Left lobe of liver (tissue), 2 donors: ENCODE results near the gene TRIM46. TPM values are rescaled to one million over a fixed set of nuclear protein-coding genes. Genes with fewer than 3 reads are reported as not detected.

Experiments used
- ATAC-seq: fragments of 200-7000 bp; cut with Tn5 transposase; one replicate; pipeline ENCODE4 v1.9.1; 2020; ENCODE audit warnings: mild to moderate bottlenecking, moderate library complexity
- DNase-seq: peaks from one replicate; pipeline ENCODE4 v3.0.0-alpha.2; 2020; ENCODE audit warnings: low spot score
- total RNA-seq: library from RNA; stranded (reverse); gene quantifications from one replicate; pipeline ENCODE4 v1.2.1, GENCODE V29; 2021
- donor health status: DM: no; HTN: no; CAD: no; lungs with moderate emphysema.
- donor health status: DM: no; HTN: yes; CAD: no.

TRIM46 gene
- total RNA-seq, 1 donor from 2014 or later, result 0.23 TPM

DNA sequence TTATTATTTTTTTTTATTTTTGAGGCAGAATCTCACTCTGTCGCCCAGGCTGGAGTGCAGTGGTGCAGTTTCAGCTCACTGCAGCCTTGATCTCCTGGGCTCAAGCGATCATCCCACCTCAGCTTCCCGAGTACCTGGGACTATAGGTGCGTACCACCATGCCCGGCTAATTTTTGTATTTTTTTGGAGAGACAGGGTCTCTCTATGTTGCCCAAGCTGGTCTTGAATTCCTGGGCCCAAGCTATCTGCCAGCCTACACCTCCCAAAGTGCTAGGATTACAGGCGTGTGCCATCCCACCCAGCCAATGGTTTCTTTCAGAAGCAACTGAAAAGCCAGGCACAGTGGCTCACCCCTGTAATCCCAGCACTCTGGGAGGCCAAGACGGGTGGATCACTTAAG lies 2.8 kb upstream of the TRIM46 start:
- ATAC-seq, result no peak
- peak; percentile 30 for DNase-seq

DNA sequence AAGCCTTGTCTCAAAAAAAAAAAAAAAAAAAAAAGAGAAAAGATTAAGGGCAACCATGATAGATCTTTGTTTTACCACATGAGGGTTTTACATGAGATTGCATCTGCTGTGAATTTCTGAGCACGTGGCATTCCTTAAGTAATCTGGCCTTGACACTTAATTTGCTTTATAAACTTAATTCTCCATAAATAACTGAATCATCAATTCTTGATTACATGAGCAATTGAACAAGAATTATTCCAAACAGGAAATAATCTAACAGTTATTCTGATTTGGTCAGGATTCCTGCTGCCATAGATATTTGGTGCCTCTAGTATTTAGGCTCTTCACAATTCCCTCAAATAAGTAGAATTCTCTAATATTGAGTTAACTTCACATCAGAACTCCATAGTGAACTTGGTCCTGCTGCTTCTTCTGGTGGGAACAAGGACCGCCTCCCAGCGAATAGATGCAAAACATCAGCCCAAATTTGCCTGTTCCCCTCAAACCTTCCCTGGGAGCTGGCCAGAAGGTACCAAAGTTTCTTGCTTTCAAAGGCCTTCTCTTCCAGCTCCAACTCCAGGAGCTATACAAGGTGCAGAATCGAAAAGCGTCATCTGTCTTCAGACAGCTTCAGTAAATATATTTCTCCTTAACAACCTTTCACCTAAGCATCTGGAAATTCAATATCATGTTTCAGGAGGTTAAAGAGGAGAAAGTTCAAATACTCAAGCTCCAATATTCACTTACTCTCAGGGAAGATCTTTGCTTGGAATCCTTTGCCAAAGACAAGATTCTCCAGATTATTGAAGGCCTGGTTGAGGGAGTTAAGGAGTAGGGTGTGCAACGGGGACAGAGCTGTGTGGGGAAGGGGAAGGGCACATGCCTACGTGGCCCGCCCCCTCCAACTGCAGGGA lies 1.6 kb upstream of the TRIM46 start:
- peak; percentile 40 for DNase-seq
- no peak for ATAC-seq

DNA sequence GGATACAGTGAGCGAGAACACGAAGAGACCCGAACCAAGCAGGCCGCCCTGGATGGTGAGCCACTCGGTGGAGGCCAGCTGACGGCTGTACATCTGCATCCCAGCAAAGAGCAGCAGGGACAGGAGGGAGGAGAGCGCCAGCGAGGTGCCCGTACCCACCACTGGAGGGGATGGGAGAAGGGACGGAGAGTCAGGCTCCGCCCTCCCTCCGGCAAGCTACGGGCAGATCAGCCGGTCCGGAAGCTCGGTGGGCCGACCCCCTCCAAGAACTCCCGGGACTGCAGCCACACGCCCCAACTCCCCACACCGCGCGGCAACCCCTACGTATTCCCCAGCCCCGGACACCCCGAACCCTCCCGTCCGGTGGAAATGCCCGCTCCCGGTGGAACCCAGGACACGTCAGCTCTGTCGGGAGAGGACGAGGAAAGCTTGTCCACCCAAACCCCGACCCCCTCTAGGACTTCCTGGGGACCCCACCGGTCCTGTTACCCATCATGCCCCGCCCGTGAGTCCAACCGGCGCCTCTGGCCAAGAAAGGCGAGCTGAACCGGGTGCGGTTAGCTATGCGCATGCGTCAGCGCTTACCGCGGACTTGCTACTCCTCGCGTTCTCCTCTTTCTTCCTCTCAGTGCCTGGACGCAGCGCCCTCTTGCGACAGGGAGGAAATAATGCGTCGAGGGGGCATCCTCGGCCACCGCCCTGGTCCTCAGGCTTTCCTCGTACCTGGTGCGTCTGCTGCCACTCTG lies 744 bp upstream of the TRIM46 start, which contains the start of gene KRTCAP2:
Gene KRTCAP2, minus strand, starts transcription at position 573 of the 746 bp plus-strand sequence. Its CDS starts 80 bp downstream, at position 493.
- ATAC-seq (peak; percentile 88), DNase-seq (peak; percentile 94)

DNA sequence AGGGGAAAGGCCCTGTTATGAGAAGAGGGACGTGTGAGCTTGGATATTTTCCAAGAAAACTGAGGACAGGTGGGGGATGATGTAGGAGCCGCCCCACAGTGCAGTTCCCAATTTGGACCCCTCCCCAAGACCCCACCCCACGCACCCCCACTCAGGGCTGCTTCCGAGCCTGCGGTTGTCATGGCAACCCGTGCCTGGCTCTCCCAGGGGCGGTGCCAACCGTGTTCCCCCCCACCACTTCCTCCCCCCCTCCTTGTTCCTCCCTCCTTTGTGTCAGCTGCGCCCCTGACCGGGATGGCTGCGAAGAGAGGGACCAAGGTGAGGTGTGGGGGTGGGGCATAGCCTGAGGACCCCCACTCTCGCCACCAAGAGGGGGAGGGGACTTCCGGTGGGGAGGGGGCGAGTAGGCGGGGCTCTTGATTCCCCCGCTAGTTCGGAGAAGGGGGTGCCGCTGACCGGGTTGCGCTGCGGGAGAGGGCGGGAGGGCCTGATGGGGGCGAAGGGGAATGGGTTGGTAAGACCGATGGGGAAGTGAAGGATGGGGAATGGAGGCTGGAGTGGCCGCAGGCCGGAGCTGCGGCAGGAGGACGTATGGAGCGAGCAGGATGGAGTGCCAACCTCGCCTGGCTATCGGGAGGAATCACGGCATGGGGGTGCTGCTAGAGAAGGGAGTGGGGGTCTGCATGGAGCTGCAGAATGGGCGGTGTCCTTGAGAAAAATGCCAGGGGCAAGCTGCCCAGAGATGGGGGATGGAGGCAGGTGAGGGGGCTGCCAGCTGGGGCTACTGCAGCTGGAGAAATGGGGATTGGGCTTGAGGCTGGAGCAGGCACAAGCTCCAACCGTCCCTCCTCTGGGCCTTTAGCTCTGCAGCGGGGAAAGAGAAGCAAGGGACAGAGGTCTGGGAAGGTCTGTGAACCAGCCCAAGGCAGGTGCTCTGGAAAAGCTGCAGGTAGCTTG lies 953 bp downstream of the TRIM46 start:
- ATAC-seq (no peak), DNase-seq (peak; percentile 46)

DNA sequence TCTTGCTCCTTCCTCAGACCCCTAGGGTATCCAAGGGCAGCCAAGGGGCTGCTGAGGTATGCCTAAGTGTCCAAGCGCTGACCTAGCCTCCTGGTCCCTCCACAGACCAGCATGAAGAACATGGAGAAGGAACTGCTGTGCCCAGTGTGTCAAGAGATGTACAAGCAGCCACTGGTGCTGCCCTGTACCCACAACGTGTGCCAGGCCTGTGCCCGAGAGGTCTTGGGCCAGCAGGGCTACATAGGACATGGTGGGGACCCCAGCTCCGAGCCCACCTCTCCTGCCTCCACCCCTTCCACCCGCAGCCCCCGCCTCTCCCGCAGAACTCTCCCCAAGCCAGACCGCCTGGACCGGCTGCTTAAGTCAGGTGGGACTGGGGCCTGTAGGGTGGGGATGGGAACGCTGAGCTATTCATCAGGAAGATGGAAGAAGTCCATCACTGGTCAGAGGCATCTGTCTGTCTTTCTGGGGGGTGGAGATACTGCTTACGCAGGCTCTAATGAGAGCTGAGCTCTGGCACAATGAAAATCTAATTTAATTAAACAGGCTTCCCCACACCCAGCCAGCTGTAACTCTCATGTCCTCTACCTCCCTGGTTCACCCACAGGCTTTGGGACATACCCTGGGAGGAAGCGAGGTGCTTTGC lies 1.8 kb downstream of the TRIM46 start:
- no peak for ATAC-seq

DNA sequence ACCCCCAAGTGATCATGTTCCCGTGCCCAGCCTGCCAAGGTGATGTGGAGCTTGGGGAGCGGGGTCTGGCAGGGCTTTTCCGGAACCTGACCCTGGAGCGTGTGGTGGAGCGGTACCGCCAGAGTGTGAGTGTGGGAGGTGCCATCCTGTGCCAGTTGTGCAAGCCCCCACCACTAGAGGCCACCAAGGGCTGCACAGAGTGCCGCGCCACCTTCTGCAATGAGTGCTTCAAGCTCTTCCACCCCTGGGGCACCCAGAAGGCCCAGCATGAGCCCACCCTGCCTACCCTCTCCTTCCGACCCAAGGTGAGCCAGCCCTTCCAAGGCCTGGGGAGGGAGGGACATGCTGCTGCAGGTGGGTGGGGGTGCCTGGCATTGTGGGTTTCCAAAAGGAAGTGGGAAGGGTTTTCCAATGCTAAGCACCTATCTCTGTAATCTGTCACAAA lies 2.3 kb downstream of the TRIM46 start:
- ATAC-seq (no peak), DNase-seq (peak; percentile 46)

More for the DNA sequence above, 1.8 kb downstream of the TRIM46 start:
- DNase-seq, result peak; percentile 43

DNA sequence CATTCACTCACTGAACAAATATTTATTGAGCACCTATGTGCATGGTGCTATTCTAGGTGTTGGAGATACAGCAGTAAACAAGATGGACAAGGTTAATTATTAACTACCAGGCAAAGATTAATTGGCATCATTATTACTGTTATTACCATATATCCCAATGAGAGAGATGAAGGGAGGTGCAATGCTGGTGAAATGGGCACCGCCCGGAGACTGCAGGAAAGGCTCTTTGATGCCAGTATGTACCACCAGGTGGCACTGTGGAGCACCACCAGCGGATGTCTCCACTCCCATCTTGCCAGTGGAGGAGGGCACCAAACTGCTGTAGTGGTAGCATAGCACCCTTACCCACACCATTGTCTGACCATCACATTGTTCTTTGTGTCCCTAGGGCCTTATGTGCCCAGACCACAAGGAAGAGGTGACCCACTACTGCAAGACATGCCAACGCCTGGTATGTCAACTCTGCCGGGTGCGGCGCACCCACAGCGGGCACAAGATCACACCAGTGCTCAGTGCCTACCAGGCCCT lies 3.0 kb downstream of the TRIM46 start:
- peak; percentile 72 for ATAC-seq
- DNase-seq, result peak; percentile 77

DNA sequence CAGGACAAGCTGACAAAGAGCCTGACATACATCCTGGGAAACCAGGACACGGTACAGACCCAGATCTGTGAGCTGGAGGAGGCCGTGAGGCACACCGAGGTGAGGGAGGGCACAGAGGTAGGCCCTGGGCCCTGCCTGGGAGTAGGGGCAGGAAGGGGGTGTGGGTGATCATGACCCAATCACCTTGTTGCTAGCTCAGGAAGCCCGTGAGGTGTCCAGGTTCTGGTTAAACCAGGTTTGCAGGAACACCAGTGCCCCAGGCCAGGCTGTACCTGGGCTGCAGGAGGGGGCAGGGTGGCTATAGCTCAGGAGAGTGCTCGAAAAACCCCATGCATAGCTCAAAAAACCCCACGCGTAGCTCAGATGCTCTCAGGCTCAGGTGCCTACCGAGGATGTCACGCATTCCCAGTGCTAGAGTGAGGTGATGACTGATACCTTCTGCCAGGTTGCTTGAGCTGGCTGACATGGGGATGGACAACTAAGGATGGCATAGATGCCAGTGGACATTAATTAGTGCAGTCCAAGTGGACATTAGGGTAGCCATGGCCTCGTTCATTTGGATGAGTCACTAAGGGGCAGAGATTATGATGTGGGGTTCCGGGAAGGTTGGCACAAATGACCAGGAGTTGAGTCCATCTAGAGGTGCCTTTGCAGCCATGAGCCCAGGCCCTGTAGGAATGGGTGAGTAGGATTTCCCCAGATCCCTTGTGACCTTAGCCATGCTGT lies 3.7 kb downstream of the TRIM46 start:
- no peak for ATAC-seq

DNA sequence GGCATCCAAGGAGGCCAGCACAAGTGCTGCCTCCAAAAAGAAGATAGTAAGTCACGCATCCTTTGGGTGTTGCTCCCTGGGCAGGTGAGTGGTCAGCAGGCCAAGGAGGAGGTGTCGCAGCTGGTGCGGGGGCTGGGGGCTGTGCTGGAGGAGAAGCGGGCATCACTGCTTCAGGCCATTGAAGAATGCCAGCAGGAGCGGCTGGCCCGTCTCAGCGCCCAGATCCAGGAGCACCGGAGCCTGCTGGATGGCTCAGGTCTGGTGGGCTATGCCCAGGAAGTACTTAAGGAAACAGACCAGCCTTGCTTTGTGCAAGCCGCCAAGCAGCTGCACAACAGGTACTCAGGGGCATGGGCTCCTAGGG lies 4.3 kb downstream of the TRIM46 start:
- ATAC-seq (no peak), DNase-seq (peak; percentile 44)

More for the DNA sequence above, 3.7 kb downstream of the TRIM46 start:
- peak; percentile 45 for DNase-seq

DNA sequence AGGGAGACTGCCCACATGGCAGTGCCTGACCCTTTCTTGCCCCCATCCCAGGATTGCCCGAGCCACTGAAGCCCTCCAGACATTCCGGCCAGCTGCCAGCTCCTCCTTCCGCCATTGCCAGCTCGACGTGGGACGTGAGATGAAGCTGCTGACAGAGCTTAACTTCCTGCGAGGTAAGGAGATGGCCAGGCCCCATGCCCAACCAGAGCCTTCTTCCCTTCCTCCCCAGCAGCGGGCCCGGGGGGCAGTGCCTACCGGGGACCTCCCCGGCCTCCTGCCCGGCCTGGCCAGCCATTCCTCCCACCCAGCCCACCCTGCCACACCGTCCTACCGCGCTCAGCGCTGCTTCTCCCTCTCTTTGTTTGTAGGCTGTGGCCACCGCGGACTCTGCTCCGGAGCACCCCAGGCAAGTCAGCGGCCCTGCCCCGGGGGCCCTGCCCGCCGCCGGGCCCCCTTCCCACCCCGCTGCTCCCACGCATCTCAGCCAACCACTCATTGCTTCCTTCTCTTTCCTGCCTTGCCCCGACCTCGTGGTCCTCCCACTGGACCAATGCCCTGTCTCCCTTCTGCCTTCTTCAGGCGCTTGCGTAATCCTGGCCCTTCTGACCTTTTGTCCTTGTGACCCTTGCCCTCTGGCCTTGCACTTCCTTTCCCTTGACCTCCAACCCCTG lies 4.9 kb downstream of the TRIM46 start:
- no peak for ATAC-seq
- DNase-seq, result peak; percentile 46

DNA sequence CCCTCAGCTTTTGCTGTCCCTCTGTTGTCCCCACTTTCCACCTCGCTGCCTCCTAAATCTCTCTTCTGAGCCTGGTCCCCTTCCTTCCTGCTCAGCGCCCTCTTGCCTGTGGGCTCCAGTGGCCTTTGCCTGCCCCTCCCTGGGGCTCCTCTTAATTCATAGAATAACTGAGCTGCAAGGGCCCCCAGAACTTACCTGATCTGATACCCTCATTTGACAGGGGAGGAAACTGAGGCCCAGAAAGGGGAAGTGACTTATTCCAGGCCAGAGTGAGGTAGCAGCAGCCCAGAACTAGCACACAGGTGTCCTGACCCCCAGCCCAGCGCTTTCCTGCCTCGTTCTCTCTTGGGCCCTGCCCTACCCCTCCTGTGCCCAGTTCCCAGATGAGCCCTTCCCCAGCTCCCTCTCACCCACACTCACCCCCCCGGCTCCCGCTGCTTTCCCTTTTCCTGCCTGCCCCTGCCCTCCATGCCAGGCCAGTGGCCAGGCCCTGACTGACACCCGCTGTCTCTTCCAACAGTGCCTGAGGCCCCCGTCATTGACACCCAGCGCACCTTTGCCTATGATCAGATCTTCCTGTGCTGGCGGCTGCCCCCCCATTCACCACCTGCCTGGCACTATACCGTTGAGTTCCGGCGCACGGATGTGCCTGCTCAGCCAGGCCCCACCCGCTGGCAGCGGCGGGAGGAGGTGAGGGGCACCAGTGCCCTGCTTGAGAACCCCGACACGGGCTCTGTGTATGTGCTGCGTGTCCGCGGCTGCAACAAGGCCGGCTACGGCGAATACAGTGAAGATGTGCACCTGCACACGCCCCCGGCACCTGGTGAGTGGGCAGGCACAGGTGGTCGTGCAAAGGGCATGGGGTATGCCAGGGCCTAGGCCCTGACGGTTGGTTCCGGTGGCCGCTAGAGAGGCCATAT lies 5.7 kb downstream of the TRIM46 start:
- ATAC-seq (no peak), DNase-seq (peak; percentile 48)

DNA sequence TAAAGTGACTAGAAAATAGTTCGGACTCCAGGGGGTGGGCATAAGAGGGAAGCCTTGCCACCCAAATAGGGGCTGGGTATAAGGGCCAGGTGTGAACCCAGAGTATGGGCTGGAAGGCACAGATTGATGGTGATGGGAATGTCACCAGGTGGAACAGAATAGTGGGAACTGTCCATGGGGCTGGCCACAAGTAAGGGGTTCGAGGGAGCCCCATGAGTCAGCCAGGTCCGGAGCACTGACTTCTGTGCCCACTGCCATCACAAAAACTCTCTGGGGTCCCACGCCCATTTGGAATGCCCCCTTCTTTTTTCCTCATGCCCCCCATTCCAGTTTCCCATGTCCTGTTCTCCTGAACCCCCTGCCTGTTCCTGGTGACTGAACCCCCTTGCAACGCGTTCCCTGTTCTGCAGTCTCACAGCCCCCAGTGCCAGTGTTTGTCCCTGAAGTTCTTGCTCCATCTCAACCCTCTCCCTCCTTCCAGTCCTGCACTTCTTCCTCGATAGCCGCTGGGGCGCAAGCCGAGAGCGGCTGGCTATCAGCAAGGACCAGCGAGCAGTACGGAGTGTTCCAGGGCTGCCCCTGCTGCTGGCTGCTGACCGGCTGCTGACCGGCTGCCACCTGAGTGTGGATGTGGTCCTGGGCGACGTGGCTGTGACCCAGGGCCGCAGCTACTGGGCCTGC lies 7.9 kb downstream of the TRIM46 start:
- ATAC-seq (no peak), DNase-seq (peak; percentile 41)

DNA sequence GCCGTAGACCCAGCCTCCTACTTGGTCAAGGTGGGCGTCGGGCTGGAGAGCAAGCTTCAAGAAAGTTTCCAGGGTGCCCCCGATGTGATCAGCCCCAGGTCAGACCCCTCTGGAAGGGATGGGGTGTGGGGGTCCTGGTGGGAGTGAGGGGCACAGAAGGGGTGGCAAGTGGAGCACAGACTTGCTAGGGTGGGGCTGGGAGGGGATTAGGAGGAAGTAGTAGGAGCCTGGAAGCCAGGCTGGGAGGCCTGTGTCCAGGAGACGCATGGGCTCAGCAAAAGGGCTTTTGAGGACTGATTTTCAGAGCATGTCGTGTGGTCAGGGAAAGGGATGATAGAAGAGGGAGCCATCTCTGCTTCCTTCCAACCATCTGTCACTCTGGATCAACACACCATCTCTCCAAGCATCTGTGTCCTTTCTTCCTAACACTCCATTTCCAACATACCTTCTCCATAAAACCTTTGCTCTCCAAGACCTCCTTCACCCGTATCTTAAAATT lies 8.5 kb downstream of the TRIM46 start:
- DNase-seq (no peak), ATAC-seq (no peak)

DNA sequence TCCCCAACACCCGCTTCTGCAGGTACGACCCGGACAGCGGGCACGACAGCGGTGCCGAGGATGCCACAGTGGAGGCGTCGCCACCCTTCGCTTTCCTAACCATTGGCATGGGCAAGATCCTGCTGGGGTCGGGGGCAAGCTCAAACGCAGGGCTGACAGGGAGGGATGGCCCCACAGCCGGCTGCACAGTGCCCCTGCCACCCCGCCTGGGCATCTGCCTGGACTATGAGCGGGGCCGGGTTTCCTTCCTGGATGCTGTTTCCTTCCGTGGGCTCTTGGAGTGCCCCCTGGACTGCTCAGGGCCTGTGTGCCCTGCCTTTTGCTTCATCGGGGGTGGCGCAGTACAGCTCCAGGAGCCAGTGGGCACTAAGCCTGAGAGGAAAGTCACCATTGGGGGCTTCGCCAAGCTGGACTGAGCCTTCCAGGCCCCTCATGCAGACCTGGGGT lies 10.1 kb downstream of the TRIM46 start:
- DNase-seq, result peak; percentile 40
- ATAC-seq, result no peak

DNA sequence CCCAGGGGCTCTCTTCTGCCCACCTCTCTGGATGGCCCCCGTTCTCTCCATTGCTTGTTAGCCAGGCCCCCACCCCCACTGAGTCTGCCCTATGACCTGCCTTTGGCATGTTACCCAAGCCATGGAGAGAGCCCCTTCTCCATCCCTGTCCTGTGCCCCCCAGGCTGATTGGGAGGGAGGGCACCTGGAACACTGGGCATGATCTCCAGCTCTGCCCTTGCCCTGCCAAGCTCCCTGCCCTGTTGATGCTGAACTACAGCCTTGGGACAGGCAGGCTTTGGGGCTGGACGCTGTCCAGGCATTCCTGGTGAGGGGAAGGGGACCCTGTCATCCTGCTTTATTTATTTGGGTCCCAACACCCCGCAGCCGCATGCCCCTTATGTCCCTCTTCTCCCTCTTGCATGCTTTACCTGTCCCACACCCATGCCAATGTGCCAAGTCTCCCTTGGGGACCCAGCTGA lies 10.7 kb downstream of the TRIM46 start:
- no peak for ATAC-seq
- DNase-seq, result peak; percentile 43
